Measurements from ENCODE around the gene AP1S3. TPM values are rescaled to one million over a fixed set of nuclear protein-coding genes. Genes with fewer than 3 reads are reported as not detected.

AP1S3 gene
- total and polyA plus RNA-seq, 2 of the 4 experiments (the other 2 are of a cell fraction): 2.5 to 4.1 TPM

DNA sequence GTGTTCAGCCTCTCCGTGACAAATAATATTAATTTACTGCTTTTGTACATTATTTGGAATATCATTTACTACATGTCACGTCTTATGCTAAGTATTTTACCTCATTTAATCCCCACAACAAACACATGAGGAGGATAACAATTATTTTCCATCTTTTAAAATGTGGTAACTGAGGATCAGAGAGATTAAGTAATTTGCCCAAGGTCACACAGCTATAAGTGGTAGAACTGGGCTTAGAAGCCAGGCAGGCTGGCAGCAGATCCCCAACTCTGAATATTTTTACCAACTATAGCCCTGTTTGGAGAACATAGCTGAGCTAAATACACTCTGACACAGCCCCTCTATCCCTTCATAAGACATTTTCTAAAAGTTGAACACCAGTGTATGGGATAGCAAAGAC, 24.1 kb downstream of the AP1S3 start:
- no peak overlapping the region for H4K5ac ChIP-seq (ENCODE audit: low read depth, low read length)
- intact Hi-C loops (cut with micrococcal nuclease): no loop called here
- CTCF ChIA-PET: no interaction called here

More for the DNA sequence above, 24.1 kb downstream of the AP1S3 start:
- Histone ChIP-seq H2AK5ac (ENCODE audit: low read depth, low read length) (no peak overlapping the region), H3K4me1 (ENCODE audit: control insufficient read depth, insufficient read depth, low read length) (peaks cover 1% of the 10 kb centered on the region; the same call in 1 of the 2 replicates), H3K4me3 (ENCODE audit: insufficient read depth, low read depth, low read length) (no peak overlapping the region), H3K27me3 (ENCODE audit: control insufficient read depth, insufficient read depth, low read length) (no peaks in the 10 kb centered on the region; the same call in 1 of the 2 replicates), H3K9me3 (ENCODE audit: control insufficient read depth, insufficient read depth, low read length) (no peaks in the 10 kb centered on the region), H4K8ac (ENCODE audit: low read depth in 2 of 2, low read length in 2 of 2) (no peak overlapping the region), H3K79me1 (ENCODE audit: low read depth in 1 of 2, low read length in 2 of 2) (no peaks in the 10 kb centered on the region; a peak in 1 of 4 replicates), H2BK5ac (ENCODE audit: low read depth, low read length, poor library complexity, severe bottlenecking) (no peak overlapping the region), H3K9ac (ENCODE audit: low read depth, low read length) (no peak overlapping the region), H3K9me1 (ENCODE audit: insufficient read depth, low read length) (no peaks in the 10 kb centered on the region), H3K36me3 (ENCODE audit: control insufficient read depth, insufficient read depth, low read length) (no peaks in the 10 kb centered on the region), H2AK9ac (replicated peaks; ENCODE audit: low read depth, low read length, poor library complexity) (no peak overlapping the region), H3K18ac (ENCODE audit: low read depth, low read length) (no peak overlapping the region), H3K4ac (ENCODE audit: low read depth, low read length) (no peak overlapping the region), H2BK15ac (ENCODE audit: low read depth, low read length) (no peak overlapping the region), H3K4me2 (ENCODE audit: low read depth, low read length) (no peak overlapping the region), H2AFZ (replicated peaks; ENCODE audit: low read length, poor library complexity) (no peak overlapping the region), H2BK120ac (ENCODE audit: low read depth, low read length) (no peak overlapping the region), H4K91ac (ENCODE audit: insufficient read depth, low read depth, low read length) (no peak overlapping the region), H3K23ac (ENCODE audit: low read depth, low read length) (no peak overlapping the region), H3K56ac (ENCODE audit: extremely low read depth, insufficient read depth, low read length) (no peak overlapping the region), H3K14ac (replicated peaks; ENCODE audit: low read depth, low read length) (no peak overlapping the region), H2BK20ac (ENCODE audit: low read depth, low read length) (no peak overlapping the region), H4K20me1 (ENCODE audit: insufficient read depth, low read length) (no peaks in the 10 kb centered on the region), H3K27ac (ENCODE audit: insufficient read depth, low read length) (no peak overlapping the region)
- BruUV-seq (replicated peaks): no TSS peak
- WGBS, 2 experiments (ENCODE audit: extremely low coverage in 2 of 2, insufficient read length in 1 of 2): no CpG with 5 or more reads among the region's 2 CpGs
- TF ChIP-seq RFX5 (IDR thresholded peaks at IDR 0.05; ENCODE audit: low read depth, low read length) (no peak), MAZ (IDR thresholded peaks at IDR 0.05; ENCODE audit: borderline replicate concordance, low read depth, low read length) (no peak), CHD1 (IDR thresholded peaks at IDR 0.05; ENCODE audit: low read depth, low read length) (no peak), MXI1 (IDR thresholded peaks at IDR 0.05; ENCODE audit: borderline replicate concordance, low read depth, low read length) (no peak), FOS (IDR thresholded peaks at IDR 0.05; ENCODE audit: low read depth, low read length) (no peak)
- TF ChIP-seq, protein P1, sequence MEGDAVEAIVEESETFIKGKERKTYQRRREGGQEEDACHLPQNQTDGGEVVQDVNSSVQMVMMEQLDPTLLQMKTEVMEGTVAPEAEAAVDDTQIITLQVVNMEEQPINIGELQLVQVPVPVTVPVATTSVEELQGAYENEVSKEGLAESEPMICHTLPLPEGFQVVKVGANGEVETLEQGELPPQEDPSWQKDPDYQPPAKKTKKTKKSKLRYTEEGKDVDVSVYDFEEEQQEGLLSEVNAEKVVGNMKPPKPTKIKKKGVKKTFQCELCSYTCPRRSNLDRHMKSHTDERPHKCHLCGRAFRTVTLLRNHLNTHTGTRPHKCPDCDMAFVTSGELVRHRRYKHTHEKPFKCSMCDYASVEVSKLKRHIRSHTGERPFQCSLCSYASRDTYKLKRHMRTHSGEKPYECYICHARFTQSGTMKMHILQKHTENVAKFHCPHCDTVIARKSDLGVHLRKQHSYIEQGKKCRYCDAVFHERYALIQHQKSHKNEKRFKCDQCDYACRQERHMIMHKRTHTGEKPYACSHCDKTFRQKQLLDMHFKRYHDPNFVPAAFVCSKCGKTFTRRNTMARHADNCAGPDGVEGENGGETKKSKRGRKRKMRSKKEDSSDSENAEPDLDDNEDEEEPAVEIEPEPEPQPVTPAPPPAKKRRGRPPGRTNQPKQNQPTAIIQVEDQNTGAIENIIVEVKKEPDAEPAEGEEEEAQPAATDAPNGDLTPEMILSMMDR (conservative IDR thresholded peaks at IDR 0.05; ENCODE audit: low read depth, low read length): no peak
- TF ChIP-seq, protein P2, sequence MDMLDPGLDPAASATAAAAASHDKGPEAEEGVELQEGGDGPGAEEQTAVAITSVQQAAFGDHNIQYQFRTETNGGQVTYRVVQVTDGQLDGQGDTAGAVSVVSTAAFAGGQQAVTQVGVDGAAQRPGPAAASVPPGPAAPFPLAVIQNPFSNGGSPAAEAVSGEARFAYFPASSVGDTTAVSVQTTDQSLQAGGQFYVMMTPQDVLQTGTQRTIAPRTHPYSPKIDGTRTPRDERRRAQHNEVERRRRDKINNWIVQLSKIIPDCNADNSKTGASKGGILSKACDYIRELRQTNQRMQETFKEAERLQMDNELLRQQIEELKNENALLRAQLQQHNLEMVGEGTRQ (IDR thresholded peaks at IDR 0.05; ENCODE audit: low read depth, low read length): no peak
- ATAC-seq (ENCODE audit: low read depth): no peak
- in situ Hi-C loops (cut with MboI; ENCODE audit: low sequenced_read_pairs): no loop called here
- POLR2A ChIA-PET (ENCODE audit: unreplicated experiment): no interaction called here
- no peak for DNase-seq
- dilution Hi-C loops (cut with HindIII; ENCODE audit: low sequenced_read_pairs, unreplicated experiment): no loop called here

Data from IMR-90 (cell line).